ENCODE measurements around the gene HEMK1.

HEMK1 gene

DNA sequence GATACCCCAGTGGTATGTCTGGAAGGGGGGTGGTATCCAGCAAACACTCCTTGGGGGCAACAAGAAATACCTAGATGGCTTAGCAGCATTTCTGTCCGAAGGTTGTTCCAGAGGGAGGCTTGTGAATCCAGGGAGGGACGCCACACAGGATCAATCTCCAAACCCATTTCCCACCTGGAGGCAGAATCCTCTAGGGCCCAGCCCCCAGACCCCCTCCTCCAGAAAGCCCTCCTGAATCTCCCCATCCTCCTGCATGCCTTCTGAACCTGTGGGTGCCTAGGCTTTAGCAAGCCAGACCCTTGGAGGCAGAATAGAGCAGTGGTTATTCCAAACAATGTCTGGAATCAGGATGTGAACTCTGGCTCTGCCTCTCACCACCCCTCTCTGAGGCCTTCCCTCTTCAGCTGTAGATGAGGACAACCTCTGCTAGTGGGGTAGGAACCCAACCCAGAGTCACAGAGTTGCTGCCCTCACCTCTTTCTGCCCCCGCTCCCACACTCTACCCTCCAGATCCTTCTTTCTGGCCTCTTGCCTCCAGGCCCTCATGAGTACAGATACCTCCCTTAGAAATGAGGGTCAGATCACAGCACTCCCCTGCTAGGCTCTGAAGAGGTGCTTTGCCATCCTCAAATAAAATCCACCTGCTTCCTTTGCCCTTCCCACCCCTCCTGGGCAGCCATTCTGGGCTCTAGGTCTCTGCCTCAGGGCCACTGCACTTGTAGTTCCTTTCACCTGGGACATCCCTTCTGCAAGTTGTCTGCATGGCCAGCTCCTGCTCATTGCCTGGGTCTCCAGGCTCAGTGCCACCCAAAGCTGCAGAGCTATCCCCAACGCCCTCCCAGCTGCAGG lies 34.2 kb downstream of the HEMK1 start:
- DNase-seq: no peak

DNA sequence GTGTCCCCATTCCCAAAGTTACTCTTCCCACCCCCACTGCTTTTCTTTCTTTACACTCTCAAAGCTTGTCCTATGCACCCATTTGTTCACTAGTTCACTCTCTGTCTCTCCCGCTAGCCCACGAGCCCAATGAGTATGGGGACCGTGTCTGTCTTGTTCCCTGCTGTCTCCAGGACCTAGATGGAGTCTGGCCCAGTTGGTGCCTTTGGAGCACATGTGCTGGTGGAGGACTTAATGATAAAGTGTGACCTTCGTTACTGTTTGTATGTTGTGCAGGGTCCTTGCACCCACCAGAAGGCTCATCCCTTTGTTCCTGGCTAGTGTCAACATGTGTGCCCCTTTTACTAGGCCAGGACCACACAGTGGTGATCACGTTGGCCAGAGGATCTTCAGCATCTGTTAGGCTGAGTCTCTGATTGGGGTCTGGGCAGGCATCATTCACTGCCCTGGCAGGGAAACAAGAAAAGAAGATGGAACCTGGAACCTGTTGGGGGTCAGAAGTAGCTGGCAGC lies 34.8 kb downstream of the HEMK1 start:
- no peak for DNase-seq

DNA sequence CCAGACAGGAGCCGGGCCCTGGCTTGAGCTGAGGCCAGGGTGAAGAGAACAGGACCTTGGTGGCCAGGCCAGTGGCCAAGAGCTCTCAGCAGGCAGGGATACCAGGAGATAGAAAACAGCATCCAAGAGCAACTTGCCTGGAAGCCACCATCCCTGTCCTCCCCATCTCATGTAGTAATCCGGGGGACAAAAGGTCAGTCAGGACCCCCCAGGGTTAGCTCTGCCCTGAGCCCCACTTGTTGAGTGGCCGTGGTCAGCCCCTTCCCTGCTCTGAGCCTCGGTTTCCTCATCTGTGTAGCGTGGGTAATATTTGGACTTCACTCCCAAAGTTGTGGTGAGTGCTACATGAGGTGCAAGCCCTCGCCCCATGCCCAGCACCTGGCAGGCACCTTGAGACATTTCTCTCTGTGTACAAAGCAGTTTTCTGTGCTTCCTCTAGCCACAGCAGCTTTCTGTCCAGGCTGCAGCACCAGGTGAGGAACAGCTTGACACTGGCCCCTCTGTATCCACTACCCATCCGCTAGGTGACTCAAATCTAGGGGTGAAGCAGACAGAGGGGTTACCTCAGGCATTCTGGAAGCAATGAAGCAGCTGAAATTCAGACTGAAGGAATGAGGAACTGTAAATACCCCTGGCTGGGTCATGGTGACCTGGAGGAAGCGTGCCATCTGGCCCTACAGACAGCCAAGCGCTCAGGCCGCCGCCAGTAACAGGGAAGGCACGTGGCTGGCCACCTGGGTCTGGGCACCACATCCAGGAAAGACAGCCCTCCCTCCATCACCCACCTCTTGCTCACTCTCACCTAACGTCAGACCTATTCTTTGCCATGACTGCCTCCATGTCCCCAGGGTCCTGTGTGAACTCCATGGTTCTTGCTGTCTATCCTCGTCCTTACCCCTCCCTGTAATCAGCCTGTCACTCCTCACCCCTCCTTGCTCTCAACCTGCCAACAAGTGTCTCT lies 35.6 kb downstream of the HEMK1 start:
- DNase-seq: peak; percentile 18 to 30

DNA sequence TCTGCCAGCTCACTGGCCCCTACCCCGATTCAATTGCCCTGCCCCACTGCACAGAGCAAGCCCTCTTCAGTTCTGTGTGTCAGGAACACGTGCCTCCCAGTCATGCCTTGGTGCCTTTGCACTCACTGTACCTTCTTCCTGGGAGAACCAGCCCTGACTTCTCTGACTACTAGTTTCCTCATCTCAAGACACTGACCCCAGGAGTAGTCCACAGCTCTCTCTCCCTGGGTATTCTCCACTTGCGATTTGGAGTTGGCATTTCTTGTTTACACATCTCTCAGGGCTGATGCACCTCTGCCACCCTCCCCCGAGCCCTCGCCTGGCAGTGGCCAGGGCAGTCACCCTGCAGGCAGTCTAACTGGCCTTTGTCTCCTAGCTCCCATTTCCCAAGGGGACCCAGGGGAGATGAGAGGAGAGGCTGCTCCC lies 36.6 kb downstream of the HEMK1 start:
- no peak for DNase-seq

DNA sequence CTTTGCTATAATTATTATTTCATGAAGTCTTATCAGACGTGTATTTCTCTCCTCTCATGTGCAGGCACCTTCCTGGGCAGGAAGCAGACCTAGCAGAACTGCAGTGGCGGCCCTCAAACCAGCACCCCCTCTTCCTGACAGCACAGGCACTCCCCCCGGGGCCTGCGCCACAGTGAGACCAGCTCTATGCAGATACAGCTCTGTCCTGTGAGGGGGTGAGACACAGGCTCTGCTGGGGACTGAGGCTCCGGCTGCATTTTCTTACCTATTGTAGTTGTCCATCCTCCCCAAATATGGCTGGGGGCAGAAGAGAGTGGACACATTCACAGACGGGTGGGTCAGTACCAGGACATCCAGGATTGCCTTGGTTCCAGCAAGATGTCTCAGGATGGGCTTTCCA lies 37.3 kb downstream of the HEMK1 start:
- peak; percentile 26 for DNase-seq

DNA sequence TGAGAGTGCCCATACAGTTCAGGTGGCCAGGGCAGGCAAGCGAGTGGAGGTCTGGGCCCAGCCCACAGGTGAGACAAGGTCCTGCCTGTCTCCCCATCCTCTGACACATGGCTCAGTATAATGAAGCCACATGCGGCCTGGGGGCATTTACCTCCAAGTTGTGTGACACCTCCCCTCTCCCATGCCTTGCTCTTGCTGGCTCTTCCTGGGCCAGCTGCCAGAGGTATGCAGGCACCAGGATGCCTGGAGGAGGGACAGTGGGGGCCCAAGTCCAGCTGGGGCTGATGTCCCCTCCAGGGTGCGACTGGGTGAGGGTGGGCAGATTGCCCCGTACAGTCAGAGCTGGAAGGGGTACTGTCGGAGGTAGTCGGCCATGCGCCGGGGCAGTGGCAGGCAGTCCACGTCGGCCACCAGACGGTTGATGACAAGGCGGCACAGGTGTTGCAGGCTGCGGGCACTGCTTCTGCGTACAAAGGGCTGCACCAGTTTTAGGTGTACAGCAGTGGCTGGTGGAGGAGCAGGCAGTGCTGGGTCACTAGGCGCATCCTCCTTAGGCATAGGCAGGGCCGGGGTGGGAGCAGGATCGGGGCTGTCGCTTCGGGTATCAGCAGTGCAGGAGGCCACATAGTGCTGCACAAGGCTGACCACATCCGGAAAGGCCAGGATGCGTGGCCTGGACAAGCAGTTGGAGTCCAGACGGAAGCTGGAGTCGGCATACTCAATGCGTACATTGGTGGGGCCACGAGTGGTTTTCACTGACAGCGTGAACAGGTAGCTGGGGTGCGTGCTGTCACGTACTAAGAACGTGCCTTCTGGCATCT lies 38.2 kb downstream of the HEMK1 start:
- DNase-seq: no peak

DNA sequence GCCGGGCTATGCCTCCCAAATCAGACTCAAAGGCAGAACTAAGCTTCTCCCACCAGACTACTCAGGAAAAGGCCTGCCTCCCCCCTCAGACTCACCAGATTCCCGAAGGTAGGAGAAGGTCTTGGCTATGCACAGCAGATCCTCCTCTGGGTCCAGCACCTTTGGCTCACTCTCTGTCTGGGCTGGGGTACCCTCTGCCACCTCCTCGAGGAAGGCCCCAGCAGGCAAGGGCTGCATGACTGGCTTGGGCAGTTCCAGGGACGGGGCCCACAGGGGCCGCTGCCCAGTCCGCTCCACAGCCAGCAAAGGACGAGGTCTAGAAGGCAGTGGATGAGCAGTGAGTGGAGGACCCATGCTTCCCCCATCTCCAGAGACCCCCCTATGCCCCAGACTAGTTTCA lies 39.0 kb downstream of the HEMK1 start:
- no peak for DNase-seq

DNA sequence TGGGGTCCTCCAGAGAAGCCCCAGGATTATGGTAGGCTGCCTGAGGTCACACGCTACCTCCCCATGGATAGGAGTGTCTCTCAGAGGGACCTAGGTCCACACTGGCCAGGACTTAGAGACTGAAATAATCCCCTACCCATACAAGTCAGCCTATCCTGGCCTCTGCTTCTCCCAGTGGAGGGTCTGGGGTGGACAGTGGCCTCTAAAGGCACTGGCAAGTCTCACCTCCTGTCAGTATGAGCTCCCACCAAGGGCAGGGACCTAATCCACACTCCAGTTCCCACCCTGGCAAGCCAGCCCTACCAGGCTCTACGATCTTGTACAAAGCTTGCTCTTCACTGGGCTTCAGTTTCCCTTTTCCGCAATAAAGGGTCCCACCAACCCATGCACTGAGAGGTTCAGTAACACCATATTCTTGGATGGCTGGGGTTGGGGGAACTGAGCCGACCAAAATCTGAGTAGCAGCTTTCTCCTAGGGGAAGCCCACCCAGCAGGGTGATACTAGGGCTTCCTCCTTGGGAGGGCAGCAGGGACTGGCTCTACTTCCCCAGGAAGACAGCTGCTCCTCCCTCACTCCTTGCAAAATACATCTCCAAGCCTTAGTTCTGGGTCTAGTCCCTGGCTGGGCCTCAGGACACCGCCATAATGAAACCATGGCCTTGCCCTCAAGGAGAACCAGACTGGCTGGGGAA lies 39.9 kb downstream of the HEMK1 start:
- DNase-seq: peak in 1 of 2 experiments; percentile 46

DNA sequence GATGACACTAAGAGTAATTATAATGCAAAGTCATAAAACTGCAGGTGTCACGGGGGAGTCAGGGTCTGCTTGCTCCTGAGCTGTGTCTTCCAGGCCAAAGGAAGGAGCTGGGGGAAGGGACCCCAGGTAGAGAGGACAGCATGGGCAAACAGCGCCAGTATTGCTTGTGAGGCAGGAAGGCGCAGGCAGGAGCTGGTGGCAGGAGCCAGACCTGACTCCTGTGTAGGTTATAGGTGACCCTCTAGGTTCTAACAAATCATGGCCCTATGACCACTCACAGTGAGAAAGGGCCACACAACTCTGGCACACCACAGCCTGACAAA lies 40.4 kb downstream of the HEMK1 start:
- no peak for DNase-seq

DNA sequence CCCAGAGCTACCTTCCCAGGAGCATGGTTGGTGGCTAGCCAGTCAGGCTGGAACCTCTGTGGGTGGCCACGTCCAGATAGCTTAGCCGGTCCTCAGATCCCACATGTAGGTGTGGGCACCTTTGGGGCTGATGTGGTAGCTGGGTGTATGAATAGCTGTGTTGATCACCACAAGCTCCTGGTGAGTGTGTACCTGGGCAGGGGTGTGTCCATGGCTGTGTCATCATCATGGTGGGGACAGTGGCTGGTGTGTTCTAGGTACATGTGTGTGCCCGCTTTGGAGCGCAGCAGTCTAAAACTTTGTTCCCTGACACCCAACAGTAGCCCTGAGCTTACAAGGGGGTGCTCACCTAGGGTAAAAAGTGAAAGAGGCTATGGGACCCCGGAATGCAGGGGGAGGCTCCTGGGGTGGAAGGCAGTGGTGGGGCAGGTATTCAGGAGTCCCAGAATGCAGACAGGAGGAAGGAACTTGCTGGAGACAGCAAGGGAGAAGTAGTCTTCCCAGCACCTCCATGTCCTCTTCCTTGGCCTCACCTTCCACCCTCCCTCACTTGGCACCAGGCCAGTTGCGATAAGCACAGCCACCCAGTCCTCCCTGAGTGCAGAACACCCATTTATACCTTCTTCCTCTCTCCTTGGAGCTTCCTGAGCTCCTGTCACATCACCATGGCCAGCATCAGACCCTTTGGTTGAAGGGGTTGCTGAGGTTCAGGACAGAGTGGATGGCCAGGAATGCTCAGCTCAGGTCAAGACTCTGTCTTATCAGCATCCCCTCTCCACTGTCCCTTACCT lies 41.1 kb downstream of the HEMK1 start:
- no peak for DNase-seq

DNA sequence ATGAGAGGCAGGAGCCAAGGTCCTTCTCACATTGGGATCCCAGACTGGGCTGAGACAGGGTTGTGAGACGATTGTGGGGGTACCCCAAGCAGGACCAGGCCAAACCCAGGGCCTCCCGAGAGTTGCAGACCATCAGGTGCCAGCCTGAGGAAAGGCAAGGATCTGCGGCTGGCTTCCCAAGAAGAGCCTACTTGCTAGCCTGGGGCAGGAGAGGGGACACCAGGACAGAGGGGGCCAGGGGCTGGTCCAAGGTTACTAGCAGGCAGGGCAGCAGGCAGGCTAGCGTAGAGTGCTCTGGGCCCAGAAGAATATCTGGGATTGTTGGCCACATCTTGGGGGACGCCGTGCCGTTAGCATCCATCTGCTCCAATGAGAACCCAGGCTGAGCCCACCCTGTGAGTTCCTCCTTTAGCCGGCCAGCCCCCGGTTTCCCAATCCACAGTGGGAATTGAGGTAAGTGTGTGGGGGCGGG lies 41.7 kb downstream of the HEMK1 start:
- no peak for DNase-seq

DNA sequence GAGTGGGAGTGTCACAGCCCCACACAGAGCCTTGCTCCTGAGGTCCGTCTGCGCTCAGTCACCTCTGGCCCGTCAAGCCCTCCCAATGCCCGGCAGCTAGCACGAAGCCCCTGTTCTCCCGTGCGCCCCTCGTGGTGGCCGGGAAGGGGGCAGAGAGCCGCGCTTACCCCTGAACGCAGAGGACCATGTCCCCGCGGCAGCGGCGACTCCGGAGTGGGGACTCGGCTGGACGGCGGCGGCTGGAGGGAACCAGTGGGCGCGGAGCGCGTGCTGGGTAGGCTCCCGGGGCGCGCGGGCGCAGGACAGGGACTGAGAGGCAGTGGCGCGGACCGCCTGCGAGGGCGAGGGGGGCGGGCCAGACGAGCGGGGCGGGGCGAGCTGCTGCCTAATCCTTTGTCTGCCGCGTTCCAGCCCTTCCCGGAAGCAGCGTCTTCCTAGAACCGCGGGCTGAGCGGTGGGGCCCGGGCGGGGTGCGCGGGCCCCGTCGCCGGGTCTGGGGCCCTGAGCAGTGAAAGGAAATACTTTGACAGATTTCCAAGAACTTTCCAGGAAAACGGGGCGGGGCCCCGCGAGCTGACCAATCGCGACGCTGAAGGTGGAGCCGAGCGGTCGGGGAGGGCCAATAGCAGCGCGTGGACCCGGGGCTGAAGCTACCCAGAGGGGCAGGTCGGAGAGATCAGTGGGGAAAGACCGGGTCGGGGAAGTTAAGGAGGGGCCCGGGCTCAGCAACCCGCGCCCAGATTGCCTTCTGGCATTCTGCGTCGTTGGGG lies 42.3 kb downstream of the HEMK1 start, which contains the start of gene CISH:
TSS of gene CISH (minus strand) at position 311 of the 770 bp plus-strand sequence. CDS start at position 187, 124 bp downstream.
- DNase-seq: peak; percentile 97 to 99

DNA sequence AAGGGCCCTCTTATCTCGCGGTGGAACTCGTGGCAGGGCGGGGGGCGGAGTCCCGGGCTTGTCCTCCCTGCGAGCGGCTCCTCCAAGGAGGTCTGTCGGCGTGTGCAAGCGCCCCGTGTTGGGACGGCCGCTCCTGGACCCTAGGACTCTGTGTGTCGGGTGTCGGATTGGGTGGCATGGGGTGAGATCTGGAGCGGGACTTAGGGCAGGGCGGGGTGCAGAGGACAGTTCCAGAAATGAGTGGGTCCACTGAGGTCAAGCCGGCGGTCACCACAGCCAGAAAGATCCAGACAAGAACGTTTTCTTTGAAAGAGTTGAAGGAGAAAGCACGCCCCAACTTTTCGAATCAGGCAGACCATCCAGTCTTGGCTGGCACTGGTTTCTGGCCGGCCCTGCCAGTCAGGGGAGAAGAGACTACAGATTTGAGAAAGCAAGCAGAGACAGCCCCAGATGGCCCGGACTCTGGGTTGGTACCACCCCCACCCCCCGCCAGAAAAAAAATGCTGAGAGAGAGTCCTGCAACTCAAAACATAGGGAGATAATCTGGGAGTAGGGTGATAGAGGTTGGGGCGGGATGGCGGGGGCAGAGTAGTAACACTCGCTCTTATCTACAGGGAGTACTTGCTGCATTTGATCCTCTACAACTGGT lies 43.0 kb downstream of the HEMK1 start:
- DNase-seq: no peak

DNA sequence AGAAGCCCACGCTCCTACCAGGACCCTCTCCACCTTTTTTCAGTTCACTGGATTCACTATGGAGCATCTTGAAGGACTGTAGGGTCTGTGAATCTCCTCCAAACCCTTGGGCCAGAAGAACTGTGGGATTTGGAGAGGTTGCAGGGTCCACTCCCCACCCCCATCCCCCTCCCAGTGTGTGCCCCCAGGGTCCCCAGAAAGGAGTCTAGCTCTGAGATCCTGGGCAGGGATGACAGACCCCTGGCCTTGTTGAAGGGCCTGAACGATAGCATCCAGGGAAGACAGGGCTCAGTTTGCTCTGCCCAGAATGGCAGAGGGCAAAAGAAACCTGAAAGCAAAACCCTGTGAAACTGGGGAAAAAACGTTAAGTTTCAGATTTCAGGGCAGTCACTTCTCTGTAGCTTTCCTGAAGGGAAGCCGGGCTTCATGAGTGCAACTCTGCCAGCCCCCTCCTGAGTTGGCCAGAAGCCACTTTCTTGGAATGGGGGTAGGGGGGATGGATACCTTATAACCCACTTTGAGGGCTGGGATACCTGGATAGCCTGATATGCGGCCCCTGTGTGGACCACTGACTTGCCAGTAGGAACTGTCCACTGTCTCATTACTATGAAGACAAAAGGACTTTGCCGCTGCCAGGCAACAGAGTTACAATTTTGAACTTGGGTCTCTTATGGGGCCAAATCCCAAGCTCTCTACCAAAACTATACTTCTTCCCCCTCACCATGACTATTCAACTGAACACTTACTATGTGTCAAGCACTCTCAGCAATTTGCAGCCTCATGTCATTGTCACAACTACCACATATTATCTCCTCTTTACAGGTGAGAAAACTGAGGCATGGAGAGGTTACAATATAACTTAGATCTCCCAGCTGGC lies 43.9 kb downstream of the HEMK1 start:
- no peak for DNase-seq

DNA sequence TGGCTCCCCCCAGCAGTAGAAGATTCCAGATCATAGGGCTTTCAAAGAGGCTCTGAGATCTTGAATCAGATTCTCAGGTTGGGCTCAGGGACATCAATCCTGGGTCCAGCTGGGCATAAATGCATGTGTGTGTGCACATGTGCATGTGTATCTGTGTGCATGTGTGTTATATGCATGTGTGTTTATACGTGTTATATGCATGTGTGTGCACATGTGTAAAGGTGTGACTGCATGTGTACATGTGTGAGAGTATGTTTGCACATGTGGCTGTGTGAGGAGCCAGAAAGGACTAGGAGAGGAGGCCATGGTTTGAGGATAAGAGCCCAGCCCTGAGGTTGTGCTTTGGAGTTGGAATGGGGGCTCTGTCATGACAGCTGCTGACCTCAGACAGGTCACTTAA lies 45.9 kb downstream of the HEMK1 start:
- DNase-seq: no peak

DNA sequence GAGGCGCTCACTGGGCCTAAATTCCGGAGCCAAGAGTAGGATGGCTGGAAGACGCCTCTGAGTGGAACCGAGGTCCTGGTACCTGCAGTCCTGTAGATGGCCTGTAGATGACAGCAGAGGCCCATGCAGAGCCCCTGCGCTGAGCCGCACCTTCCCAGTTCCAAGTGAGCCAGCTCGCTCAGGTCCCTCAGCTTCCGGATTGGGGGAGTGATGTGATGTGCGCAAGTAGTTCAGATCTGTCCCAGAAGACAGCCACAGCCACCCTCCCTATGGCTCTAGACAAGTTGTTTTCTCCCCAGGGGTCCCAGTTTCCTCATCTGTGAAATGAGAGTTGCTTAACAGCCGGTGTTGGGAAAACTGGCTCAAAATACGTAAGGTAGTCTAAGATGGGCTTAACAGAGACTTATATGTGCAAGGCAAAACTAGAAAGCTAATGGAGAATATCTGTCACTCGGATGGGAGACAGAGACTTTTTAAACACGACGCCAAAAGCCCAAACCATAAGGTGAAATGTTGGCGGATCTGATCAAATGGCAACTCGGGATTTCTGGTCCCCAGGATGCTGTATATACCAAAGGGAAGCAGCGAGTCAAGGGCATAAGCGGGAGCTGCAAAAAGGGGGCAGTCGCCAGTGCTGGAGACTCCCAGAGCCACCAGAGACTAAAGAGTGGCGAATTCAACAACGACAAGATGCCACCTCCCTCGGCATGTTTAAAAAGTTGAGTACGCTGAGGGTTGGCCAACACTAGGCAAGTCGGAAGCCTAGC lies 46.9 kb downstream of the HEMK1 start:
- peak; percentile 86 to 88 for DNase-seq

DNA sequence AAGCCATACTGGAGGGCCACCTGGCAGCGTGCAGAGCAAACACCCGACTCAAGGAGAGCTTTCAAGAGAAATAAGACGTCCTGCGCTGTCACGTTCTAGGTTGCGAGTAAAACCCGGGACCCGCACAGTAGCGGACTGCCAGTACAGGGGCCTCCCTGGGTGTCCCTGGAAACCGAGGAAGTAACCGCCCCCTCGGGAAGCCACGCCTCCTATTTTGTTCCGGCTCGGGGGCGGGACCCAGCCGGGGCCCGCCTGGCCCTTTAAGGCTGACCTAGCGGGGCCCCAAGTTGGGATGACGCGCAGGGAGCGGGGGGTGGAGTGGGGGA lies 47.4 kb downstream of the HEMK1 start:
- DNase-seq: peak; percentile 90 to 93

All from Kasumi-1 (cell line).